Measurements from ENCODE around the gene OR10K2. TPM values are rescaled to one million over a fixed set of nuclear protein-coding genes. Genes with fewer than 3 reads are reported as not detected.

OR10K2 gene, protein sequence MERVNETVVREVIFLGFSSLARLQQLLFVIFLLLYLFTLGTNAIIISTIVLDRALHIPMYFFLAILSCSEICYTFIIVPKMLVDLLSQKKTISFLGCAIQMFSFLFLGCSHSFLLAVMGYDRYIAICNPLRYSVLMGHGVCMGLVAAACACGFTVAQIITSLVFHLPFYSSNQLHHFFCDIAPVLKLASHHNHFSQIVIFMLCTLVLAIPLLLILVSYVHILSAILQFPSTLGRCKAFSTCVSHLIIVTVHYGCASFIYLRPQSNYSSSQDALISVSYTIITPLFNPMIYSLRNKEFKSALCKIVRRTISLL
- not detected in 2 replicates for total RNA-seq

DNA sequence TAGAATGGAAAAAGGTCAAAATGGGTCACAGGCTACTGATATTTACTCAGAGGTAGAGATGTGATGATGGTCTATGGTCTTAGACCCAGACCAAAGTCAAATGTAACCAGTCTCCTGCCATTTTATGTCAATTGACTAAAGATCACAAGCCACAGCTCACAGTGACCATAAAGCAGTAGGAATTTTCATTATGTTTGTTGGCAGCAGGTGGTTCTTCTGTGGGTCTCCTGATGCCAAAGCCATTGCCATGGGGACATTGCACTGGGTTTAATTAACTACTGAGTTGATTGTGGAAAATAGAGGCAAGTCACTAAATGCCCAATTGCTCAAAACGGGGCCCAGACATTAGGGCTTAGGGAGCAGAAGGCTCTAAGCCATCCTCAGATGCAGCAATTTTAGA, at the start of gene OR10K2:
TSS of gene OR10K2 (minus strand) at position 101 of the 400 bp plus-strand sequence. CDS start 5,371 bp downstream, outside the sequence.

DNA sequence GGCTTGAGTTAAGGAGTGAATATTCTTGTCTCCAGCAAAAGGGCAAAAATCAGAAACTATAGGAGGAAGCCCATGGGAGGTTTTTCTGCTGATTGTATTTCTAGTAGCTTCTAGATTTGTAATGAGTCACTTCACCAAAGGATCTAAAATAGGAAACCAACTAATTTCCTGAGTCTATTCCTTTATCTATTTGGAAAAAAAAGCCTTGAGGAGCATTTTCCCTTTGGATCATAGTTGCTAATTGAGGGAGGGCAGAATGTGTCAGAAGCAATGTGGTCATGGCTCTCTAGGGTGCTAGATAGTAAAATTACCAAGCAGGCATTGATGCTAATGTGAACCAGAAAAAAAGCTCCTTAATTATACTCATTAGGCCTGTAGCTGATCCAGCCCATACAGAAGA, 45.9 kb upstream of the OR10K2 start, which contains the start of gene OR10R2:
TSS of gene OR10R2 (plus strand) at position 301 of the 400 bp plus-strand sequence. CDS start 106 bp downstream, outside the sequence.

GRCh38 chr1:158461534-158461933, 35.5 kb upstream of the OR10K2 start, which contains the start of gene OR10K1:
Gene OR10K1 (plus strand): TSS chr1:158461834. CDS start chr1:158465562, 3,728 bp downstream.

DNA sequence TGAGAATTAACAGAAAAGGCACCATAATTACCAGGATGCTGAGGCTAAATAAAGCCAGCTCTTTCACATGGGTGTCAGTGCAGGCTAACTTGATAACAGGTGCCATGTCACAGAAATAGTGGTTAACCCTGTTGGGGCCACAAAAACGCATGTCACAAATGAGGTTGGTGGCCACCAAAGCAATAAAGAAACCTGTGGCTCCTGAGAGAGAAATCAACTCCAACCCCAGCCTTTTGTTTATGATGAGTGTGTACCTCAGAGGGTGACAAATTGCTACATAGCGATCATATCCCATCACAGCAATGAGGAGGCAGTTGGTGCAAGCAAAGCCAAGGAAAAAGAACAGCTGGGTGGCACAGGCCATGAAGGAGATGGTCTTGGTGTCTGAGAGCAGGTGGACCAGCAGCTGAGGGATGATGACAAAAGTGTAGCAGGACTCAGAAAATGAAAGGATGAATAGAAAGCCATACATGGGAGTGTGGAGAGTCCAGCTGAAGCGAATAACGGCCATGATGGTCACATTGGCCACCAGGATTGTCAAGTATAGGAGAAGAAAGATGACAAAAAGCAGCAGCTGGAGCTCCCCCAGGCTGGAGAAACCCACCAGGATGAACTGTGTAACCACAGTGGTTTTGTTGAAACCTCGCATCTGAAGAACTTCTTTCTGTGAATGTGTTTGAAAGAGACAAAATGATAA, 27.1 kb downstream of the OR10K2 start, which contains the start of gene OR10T2:
TSS of gene OR10T2 (minus strand) at position 649 of the 697 bp plus-strand sequence. CDS start at position 649, 0 bp downstream.

Other genes with a start within 250 kb of the OR10K2 start
- under 0.01 TPM in 1 of 2 replicates, not detected in the other for gene CD1D, start 245.3 kb downstream of the OR10K2 start, total RNA-seq
- not detected in 2 replicates for gene CD1A, start 171.8 kb downstream of the OR10K2 start, total RNA-seq
- gene CD1C, start 136.3 kb downstream of the OR10K2 start, total RNA-seq, result not detected in 2 replicates
- not detected in 2 replicates for gene CD1B, start 94.7 kb downstream of the OR10K2 start, total RNA-seq
- gene CD1E, start 72.3 kb downstream of the OR10K2 start, total RNA-seq, result not detected in 2 replicates
- not detected in 2 replicates for gene OR10T2, start 26.8 kb downstream of the OR10K2 start, total RNA-seq
- not detected in 2 replicates for gene OR10K1, start 35.6 kb upstream of the OR10K2 start, total RNA-seq
- gene OR10R2, start 46.0 kb upstream of the OR10K2 start, total RNA-seq, result not detected in 2 replicates
- gene OR6Y1, start 128.2 kb upstream of the OR10K2 start, total RNA-seq, result not detected in 2 replicates
- gene OR6P1, start 144.3 kb upstream of the OR10K2 start, total RNA-seq, result not detected in 2 replicates
- gene OR10X1, start 153.7 kb upstream of the OR10K2 start, total RNA-seq, result not detected in 2 replicates
- gene OR10Z1, start 179.0 kb upstream of the OR10K2 start, total RNA-seq, result not detected in 2 replicates